Putamen (tissue), 1 donor: ENCODE data around the gene LSAMP.

ENCODE experiments used
- DNase-seq: peaks from one replicate; pipeline ENCODE4 v3.0.0-alpha.2; 2016; ENCODE audit warnings: low spot score

LSAMP gene

DNA sequence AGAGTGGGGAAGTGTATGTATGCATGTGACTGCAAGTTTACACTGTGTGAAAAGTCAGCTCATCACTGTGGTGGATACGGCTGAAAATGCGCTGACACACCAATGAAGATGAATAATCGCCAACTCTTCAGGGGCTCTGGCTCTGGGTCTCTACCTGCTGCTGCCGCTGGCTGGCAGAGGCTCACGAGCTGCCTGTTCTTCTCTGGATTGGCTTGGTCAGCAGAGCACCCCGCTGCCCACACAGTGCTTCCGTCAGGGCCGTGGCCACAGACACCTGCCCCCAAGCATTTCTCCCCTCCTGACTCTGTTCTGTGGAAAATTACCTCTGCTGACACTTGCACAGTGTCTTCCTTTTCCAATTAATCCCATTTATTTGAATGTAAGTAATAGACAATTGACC, 606.5 kb downstream of the LSAMP start:
- no peak for DNase-seq

- DNase-seq: no peak
Observed at GRCh38 chr3:115836944-115837343, 608.3 kb downstream of the LSAMP start.

DNA sequence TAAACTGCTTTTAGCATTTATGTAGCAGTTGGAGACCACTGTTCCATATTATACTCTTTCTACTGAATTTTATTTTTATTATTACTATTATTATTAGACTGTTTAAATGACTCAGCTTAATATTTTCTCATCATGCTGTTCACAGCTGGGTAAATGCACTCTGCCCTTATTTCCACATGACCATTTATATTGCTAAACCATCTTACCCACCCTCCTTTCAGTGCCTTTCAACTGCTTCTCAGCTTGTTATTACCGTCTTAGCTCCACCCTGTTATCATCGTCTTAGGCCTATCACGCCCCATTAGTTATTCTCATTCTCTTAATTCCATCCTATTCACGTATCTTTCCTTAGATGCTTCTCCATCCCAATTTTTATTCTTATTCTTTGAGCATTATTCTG, 609.3 kb downstream of the LSAMP start:
- no peak for DNase-seq

DNA sequence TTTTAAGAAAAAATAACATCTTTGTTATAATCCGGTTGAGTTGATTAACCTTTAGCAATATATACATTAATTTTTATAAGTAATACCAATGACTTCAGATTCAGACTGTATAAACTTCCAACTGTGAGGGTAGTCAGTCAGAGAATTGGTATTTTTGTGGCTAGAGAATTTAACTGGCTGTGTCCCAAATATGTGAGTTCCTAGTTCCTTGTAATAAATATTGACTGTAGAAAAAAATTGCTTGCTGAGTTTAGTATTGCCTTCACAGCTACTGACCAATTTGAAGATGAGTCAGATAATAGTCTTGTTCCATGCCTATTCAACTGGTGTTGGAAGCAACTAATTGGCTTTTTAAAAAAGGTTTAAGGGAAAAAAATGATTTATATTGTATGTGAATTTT, 611.2 kb downstream of the LSAMP start:
- DNase-seq: no peak

DNA sequence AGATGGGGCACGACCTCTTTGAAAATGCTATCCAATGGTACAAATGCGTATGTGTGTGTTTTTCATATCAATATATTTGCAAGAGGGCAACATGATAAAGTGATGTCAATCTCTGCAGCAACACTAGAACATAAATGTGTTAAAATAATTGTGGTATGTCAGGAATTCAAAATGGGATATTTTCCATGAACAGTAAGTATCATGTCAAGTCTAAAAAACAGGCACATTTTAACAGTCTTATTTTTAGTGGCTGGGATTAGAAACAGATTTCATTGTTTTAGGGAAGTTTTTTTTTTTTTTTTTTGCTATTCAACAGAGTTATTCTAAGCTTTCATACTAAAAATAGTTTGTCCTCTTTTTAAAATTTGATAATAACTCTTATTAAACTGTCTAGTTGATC, 612.2 kb downstream of the LSAMP start:
- no peak for DNase-seq

- DNase-seq: no peak
Observed at GRCh38 chr3:115832265-115832664, 613.0 kb downstream of the LSAMP start.

GRCh38 chr3:115831864-115832263, 613.4 kb downstream of the LSAMP start:
- DNase-seq: no peak

DNA sequence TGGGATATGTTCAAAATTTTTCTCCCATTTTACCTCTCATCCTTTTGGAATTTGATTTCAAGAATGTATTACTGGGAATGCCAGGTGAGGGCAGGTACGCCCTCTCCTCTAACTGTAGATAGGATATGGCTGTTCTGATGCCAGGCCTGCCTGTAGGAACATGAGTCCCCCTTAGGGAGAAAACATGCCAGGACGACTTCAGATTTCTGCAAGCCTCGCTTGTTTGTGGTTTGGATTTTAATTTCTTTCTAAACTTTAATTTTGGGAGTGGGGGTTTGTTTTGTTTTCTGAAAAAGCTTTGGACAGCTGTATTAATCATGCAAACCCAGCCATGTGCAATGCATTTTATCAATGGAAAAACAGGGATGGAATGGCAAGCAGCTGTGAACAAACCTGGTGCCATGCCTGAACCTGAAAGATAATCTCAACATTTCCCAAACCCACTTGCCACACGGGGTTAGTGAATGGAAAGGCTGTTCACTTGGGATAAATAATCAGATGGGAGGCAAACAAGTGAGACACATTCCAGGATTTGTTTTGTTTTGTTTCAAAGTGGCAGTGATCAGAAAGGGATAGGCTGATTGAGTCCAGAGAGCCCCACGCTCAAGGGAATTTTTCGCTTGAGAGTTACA, 614.4 kb downstream of the LSAMP start:
- no peak for DNase-seq

GRCh38 chr3:115828401-115828800, 616.9 kb downstream of the LSAMP start:
- no peak for DNase-seq

GRCh38 chr3:115827495-115827894, 617.8 kb downstream of the LSAMP start:
- no peak for DNase-seq

GRCh38 chr3:115825046-115825445, 620.2 kb downstream of the LSAMP start:
- DNase-seq: no peak

DNA sequence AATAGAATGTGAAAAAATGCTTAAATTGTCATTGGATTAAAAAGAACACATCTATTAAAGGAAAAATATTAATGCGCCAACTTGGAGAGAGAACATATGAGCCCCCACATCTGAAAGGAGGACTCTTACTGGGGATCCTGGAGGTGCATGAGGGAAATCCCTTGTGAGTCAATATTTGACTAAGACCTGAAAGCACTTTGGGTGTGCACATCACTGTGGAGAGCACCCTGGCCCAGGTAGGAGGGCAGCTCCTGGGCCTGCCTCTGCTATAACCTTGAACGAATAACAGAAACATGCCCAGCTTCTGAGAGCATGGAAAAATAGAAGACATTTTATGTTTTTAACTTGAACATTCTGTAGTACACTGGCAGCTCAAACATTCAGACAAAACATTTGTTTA, 622.2 kb downstream of the LSAMP start:
- DNase-seq: no peak

DNA sequence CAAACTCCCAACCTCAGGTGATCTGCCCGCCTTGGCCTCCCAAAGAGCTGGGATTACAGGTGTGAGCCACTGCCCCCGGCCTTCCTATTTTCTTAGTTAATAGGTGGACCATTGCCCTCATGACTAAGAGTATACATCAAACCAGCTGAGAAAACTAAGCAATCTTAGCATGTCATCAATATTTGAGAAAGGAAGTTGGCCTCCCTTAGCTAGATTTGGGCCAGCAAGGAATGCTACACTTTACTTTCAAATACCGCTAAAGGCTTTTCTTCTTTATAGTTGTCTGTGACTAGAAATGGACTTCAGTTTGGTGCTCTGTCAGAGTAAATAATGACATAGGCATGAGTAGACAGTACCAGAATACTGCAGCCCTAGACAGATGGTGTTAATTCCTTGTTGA, 622.7 kb downstream of the LSAMP start:
- DNase-seq: no peak

DNA sequence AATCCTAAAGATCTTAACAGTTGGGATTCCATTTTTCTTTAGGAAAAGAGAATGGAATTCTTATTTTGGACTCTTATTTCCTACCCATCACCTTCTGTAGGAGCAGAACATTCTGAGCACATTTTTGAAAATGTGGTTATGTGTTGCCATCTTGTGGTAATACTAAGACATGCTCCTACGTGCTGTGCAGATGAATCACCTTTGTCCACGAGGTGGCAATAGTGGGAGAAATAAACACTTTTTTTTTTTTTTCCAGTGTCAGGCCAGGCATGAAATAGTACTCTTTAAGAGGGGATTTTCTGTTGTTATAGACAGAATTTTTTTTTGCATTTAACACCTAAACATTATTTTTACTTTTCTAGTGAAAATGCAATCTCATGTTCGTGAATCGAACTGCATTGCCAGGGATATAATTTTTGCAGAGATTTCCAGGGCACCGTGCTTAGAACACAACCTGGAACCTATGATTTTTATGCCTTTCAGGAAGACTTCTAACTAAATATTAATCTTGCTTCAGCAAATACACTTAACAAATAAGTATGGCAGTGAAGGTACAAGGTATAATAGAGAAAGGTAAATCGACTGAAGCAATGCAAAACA, 625.4 kb downstream of the LSAMP start:
- DNase-seq: peak; percentile 81

- DNase-seq: peak; percentile 76
Observed at GRCh38 chr3:115814778-115815380, 630.4 kb downstream of the LSAMP start.

- no peak for DNase-seq
Observed at GRCh38 chr3:115814006-115814405, 631.3 kb downstream of the LSAMP start.

GRCh38 chr3:115808816-115809215, 636.5 kb downstream of the LSAMP start:
- DNase-seq: no peak

- DNase-seq: no peak
Observed at GRCh38 chr3:115808244-115808643, 637.0 kb downstream of the LSAMP start.

- DNase-seq: no peak
Observed at GRCh38 chr3:115806501-115806900, 638.8 kb downstream of the LSAMP start.

DNA sequence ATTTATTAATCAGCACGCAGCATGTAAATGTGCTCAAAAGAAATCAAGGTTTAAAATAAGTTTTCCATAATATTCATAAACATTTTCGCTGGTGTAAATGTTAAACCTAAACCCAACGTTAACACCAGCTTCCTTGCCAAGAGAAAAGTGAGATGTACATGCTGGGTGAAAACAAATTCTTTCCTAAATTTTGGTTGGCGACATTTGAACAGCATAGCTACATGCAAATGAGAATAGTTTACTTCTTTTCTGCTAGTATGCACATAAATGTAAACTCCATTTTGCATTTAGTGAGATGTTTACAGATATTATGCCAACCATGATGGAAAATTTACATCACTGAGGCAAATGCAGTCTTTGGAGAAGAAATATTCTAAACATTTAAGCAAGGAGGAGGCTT, 639.8 kb downstream of the LSAMP start:
- no peak for DNase-seq

GRCh38 chr3:115804713-115805119, 640.6 kb downstream of the LSAMP start:
- DNase-seq: no peak

DNA sequence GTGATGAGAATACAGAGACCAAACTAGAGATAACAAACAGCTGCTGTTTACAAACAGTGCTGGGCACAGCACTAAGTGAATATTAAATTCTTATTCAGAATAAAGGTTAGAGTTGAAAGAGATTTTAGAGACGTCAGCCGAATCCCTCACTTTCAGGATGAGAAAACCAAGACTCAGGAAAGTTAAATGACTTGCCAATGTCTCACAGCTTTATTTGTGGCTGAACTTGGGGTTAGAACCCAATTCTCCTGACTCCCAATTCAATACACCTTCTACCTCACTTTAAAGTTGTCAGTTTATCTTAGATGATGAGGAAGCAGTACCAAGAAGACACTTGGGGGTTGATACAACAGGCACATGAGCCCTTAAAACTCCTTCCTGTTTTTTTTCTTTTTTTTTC, 641.1 kb downstream of the LSAMP start:
- no peak for DNase-seq

DNA sequence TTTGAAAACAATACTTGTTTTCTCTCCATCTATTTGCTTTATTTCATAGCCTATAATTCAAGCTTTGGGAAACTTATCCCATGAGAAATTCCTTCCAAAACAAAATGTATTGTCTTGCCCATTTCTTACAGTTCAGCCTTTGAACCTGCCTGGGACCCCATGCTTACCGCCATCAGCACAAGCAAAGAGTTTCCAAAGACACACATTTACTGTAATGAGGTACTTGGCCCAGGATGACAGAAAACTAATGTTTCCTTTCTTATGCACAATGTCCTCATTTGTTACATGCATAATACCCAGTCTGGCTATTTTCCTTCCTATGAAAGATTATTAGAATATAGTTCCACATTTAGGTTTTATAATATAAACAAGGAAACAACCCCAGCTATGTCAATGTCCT, 641.6 kb downstream of the LSAMP start:
- DNase-seq: no peak
